ENCODE measurements around the gene MAP4K3.
"Not testable (repeated sequence)": the region's sequence is repeated elsewhere in the genome, so short reads cannot be mapped to it uniquely, and the experiment has no call there.

Gene MAP4K3

DNA sequence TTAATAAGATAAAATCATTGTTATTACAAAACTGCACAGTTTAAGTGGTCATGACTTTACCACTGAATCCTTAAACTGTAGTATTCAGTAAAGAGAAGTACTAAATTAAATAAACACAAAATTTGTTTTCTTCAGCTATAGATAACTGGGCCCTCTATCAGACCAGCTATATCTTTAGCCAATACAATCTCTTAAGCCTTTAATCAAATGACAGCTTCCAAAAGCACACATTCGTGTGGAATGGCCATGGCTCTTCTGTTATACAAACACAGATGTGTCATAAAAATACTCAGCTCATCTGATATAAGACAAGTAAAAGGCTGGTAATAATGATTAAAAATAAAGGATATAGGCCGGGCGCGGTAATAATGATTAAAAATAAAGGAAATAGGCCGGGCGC, 135.7 kb downstream of the MAP4K3 start:
- no peak for DNase-seq (ENCODE audit: low spot score)

DNA sequence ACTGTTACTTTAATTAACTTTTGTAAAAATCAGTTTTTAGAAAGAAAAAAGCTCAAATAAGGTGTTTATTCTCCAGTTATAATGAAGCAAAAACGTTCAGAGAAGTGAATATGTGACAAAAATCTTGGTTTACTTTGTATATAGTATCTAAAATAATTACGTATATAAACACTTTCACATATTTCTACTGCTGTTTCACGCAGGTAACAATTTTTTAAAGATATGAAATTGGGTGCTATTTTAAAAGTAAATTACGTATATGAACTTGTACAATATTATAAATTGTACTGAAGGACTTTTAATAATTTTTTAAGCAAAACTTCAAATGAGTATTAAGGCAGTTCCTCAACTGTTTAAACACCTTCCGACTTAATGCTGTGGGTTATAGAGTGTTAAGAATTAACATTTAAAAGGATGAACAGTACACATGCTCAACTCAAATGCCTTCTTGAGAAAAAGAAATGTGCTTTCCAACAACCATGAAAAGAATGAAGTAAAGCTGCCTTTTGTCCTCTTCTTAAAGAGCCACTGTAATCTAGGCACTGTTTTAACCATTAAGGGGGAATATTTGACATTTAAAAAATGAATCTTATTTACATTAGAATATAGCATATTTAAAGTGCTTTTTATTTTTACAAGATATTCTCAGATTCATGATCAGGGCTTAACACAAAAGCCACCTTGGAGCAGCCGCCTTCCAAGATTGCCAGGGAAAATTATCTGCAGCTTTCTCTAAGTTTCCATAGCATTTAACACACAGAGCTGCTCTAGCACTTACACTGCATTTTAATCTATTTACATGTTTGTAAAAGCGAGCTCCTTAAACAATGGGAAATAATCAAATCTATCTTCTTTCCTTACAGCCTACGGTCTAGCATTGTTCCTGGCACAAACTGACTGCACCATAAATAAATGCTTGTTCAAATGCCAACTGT, 136.8 kb downstream of the MAP4K3 start:
- DNase-seq (ENCODE audit: low spot score): no peak

GRCh38 chr2:39290433-39290832, 146.7 kb downstream of the MAP4K3 start:
- no peak for DNase-seq (ENCODE audit: low spot score)

DNA sequence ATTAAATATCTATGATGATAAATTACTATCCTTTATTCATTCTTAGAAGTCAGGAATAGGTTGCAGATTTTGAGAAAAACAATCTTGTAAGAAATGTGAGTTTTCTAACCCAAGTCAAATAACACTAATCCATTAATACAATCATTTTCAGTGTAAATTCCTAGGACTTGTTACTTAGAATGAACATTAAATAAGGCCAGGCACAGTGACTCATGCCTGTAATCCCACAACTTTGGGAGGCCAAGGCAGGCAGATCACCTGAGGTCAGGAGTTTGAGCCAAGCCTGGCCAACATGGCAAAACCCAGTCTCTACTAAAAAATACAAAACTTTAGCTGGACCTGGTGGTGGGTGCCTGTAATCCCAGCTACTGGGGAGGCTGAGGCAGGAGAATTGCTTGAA, 147.5 kb downstream of the MAP4K3 start:
- no peak for DNase-seq (ENCODE audit: low spot score)

DNA sequence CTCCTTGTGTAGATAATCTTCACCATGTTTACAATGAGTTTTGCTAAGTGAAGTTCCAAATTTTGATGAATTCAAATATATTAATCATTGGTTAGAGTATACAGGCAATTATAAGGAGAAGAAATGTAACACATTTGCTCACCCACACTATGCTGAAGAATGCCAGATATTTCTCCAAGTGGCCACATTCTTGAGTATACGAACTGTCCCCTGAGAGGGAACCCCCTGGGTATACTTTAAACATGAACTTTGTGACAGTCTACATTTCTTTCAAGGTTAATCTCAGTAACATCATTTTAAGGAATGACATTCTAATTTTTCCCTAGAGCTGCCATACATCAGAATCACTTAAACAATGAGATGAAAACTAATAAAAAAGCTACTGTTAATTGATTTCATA, 153.5 kb downstream of the MAP4K3 start:
- DNase-seq (ENCODE audit: low spot score): no peak

GRCh38 chr2:39281391-39281790, 155.7 kb downstream of the MAP4K3 start:
- DNase-seq (ENCODE audit: low spot score): no peak

DNA sequence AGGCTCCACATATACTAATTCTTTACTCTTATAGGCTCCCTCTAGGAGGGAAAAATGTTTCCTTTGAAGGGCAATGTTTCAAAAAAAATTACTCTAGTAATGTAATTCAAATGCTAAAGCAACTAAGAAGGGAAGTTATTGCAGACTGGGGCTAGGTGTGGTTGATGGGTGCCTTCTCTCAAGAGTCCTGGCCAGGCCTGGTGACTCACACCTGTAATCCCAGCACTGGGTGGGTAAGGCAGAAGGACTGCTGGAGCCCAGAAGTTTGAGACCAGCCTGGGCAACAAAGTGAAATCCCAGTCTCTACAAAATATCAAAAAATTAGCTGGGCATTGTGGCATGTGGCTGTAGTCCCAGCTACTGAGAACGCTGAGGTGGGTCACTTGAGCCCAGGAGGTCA, 162.1 kb downstream of the MAP4K3 start:
- no peak for DNase-seq (ENCODE audit: low spot score)

DNA sequence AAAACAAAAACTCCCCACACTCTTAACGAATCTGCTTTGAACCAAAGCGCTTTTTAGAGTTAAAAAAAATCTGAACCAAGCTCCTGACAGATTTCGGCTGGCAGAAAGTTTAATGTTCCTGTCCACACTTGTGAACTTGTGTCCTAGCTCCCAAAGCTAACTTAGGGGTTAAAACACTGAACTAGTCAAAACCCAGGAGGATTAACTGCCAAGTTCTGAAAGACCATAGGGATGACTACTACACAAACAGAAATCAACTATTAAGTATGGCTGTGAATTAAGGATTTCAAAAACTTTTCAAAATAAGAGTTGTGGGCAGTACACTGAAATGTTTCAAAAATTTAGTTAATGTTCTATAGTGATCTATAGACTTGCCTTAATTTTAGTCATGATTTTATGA, 167.1 kb downstream of the MAP4K3 start:
- DNase-seq (ENCODE audit: low spot score): no peak

- no peak for DNase-seq (ENCODE audit: low spot score)
These were observed 170.1 kb downstream of the MAP4K3 start for GRCh38 chr2:39266916-39267434.

GRCh38 chr2:39266139-39266805, 170.8 kb downstream of the MAP4K3 start:
- peak; percentile 68 for DNase-seq (ENCODE audit: low spot score)

DNA sequence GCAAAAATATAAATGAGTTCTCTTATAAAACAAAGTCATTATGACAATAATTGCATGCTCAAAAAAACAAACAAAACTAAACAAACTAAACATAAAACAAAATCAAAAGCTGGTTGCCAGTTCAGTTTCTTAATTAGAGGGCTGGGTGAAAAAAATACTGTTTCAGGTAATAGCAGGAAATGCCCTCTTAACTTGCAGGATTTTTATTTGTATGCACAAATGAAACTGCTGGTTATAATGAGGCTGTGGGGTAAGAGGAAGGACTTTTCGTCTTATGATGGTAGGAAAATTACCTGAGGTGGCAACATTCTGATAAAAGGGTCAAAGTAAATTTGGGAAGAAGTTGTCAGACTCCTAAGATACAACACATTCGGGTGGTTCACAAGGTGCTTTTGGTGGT, 171.8 kb downstream of the MAP4K3 start:
- DNase-seq (ENCODE audit: low spot score): peak; percentile 39

DNA sequence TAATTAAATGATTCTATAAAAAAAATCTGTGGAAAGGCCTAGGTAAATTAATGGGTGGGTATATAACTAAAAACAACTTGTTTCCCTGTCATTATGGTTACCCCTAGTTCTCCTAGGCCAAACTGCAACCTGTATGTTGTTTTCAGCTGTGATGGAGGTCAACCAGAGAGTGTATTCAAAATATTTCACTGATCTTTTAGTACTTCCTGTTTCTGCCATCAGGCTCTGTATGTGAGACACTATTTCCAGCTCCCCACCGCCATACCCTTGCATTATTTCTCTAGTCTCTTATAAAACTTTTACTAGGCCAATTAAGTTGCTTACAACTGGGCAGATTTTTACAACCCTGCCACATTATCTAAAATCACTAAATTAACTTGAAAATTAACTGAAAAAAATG, 172.4 kb downstream of the MAP4K3 start:
- peak; percentile 69 for DNase-seq (ENCODE audit: low spot score)

- no peak for DNase-seq (ENCODE audit: low spot score)
These were observed 177.0 kb downstream of the MAP4K3 start for GRCh38 chr2:39260087-39260486.

DNA sequence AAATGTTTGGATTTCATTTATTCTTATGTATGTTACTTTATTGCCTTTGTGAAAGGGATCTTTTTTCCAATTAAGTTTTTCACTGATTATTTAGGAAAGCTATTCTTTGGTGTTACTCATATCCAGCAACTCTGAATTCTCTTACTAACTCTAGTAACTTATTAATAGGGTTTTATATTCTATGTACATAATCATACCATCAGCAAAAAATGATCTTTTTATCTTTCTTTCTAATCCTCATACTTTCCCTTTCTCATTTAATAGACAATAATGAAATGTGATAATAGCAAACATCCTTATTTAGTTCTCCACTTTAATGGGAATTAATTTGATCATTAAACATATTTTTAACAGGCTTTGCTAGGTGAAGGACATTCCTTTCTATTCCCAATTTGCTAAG, 181.0 kb downstream of the MAP4K3 start:
- DNase-seq (ENCODE audit: low spot score): no peak

DNA sequence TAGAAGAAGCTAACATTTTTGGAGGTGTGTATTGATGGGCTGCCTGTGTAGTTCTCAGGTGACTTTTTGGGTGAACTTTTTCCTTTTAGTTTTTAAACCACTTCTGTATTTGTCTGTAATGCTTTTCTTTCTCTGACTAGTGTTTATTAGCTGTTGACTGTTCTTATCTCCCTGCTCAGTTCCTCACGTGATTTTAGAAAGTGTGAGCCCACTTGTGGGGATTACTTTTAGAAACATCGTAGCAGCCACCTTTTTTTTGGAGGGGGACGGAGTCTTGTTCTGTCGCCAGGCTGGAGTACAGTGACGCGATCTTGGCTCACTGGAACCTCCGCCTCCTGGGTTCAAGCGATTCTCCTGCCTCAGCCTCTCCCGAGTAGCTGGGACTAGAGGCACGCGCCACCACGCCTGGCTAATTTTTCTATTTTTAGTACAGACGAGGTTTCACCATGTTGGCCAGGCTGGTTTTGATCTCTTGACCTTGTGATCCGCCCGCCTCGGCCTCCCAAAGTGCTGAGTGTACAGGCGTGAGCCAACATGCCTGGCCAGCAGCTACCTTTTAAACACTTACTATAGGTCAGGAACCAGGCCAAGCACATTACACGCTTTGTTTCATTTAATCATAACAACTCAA, 184.1 kb downstream of the MAP4K3 start:
- DNase-seq (ENCODE audit: low spot score): no peak

DNA sequence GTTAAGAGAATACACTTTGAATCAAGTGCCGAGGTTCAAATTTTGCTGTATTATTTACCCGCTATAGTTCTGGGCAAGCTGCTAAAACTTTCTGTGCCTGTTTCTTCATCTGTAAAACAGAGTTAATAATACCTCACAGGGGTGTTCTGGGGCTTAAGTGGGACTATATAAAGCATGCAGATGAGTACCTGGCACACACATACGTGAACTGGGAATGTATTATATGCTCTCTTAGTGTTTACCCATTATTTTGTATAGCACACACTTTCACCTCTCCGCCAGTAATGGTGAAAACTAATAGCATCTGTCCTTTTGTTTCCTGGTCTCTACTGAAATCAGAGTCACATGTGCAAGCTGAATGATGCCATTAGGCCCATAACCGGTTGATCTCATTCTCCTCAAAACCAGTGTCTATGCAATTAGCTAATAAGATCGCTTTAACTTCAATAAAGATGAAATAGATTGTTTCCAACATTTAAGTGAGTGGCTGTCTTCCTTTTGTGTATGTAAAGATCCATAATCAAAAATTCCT, 189.5 kb downstream of the MAP4K3 start:
- DNase-seq (ENCODE audit: low spot score): no peak

- no peak for DNase-seq (ENCODE audit: low spot score)
These were observed 190.6 kb downstream of the MAP4K3 start for GRCh38 chr2:39246382-39246980.

DNA sequence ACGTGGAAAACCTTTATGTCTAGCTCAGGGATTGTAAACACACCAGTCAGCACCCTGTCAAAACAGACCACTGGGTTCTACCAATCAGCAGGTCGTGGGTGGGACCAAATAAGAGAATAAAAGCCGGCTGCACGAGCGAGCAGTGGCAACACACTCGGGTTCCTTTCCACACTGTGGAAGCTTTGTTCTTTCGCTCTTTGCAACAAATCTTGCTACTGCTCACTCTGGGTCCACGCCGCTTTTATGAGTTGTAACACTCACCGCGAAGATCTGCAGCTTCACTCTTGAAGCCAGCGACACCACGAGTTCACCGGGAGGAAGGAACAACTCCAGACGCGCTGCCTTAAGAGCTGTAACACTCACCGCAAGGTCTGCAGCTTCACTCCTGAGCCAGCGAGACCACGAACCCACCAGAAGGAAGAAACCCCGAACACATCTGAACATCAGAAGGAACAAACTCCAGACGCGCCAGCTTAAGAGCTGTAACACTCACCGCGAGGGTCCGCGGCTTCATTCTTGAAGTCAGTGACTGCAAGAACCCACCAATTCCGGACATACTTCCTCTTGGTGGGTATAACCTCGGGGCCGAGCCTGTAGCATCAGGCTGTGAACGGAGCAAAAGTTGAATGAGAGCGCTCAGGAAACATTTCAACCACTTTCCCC, 192.0 kb downstream of the MAP4K3 start:
- DNase-seq (ENCODE audit: low spot score): not testable (repeated sequence)

GRCh38 chr2:39244241-39244862, 192.7 kb downstream of the MAP4K3 start:
- not testable (repeated sequence) for DNase-seq (ENCODE audit: low spot score)

DNA sequence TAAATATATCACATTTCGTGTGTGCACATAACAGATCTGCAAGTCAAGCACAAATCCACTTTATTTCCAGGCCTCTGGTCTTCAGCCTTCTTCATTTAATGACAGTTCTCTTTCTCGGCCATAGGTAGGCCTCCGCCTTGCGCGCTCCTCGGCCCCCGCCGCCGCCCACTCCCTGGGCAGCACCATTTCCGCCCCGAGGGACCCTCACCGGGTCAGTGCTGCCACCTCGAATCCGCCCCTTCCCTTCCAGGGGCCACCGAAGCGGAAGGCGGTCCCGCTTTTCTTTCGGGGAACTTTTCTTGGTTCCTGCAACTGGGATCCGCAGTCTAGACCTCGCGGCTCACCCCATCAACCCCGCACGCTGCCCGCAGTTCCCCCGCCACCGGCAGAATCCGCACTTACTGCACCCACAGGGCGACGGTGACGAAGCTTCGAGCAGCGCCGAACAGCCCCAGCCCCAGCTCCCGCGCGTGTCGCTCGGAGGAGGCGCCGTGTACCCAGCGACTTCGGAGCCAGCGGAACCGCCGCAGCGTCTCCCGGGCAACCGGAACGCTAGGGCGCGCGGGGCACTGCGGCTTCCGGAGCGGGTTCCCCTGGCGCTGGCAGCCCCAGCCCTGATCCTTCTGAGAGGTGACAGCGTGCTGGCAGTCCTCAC, 193.5 kb downstream of the MAP4K3 start, which contains the start of gene CDKL4:
CDKL4 (minus strand) TSS at position 502 of the 655 bp plus-strand sequence.
- no peak for DNase-seq (ENCODE audit: low spot score)

Data from NAMALWA (cell line).